ENCODE results near the gene SETX.

GRCh38 chr9:132216861-132217619, 137.7 kb downstream of the SETX start:
- TF ChIP-seq POLR2A (IDR thresholded peaks at IDR 0.05; ENCODE audit: low read length) (no peak), GATA1 (IDR thresholded peaks at IDR 0.05; ENCODE audit: low read depth, low read length) (no peak)

Measured in erythroblast (primary cell).